OCI-LY3 (cell line): ENCODE results near the gene DPYSL4.

Source experiments
- H2AFZ ChIP-seq: fragments of 200-600, 300-600 bp; shearing (Covaris generic); 2 replicates; pipeline ENCODE4 v1.6.0; 2014; ENCODE audit warnings: antibody characterized with exemption, low read depth, low read length
- H3K27ac ChIP-seq: fragments of 200-600, 300-600 bp; sonication (generic); 2 replicates; pipeline ENCODE4 v1.5.1; 2014; ENCODE audit warnings: mild to moderate bottlenecking, low read length, moderate library complexity, mixed read lengths
- H3K27me3 ChIP-seq: fragments of 200-600, 300-600 bp; sonication (generic); 2 replicates; pipeline ENCODE4 v1.6.1; 2014; ENCODE audit warnings: low read depth, low read length, mixed read lengths
- H3K36me3 ChIP-seq: fragments of 200-600, 300-600 bp; sonication (generic); replicated peaks from 2 replicates; pipeline ENCODE3; 2014; ENCODE audit warnings: low read depth, low read length, mixed read lengths
- H3K4me1 ChIP-seq: fragments of 300-600, 200-600 bp; sonication (generic); 2 replicates; pipeline ENCODE4 v1.6.1; 2014; ENCODE audit warnings: low read length, mixed read lengths
- H3K4me2 ChIP-seq: fragments of 200-600, 300-600 bp; sonication (generic); 2 replicates; pipeline ENCODE4 v1.6.1; 2014; ENCODE audit warnings: low read length, mixed read lengths
- H3K4me3 ChIP-seq: fragments of 300-600, 200-600 bp; sonication (generic); 2 replicates; pipeline ENCODE4 v1.5.1; 2014; ENCODE audit warnings: antibody characterized with exemption, mild to moderate bottlenecking, low read length, moderate library complexity
- H3K79me2 ChIP-seq: fragments of 300-600, 200-600 bp; shearing (Covaris generic); 2 replicates; pipeline ENCODE4 v1.6.1; 2014; ENCODE audit warnings: mild to moderate bottlenecking, low read length, mixed read lengths
- H3K9ac ChIP-seq: fragments of 300-600, 200-600 bp; shearing (Covaris generic); 2 replicates; pipeline ENCODE4 v1.6.0; 2014; ENCODE audit warnings: mild to moderate bottlenecking, low read length, moderate library complexity
- H3K9me3 ChIP-seq: fragments of 200-600, 300-600 bp; shearing (Covaris generic); 2 replicates; pipeline ENCODE4 v1.6.1; 2014; ENCODE audit warnings: low read length, mixed read lengths; ENCODE audit not compliant: insufficient read depth
- H4K20me1 ChIP-seq: fragments of 200-600, 300-600 bp; sonication (generic); 2 replicates; pipeline ENCODE4 v1.6.1; 2016; ENCODE audit warnings: low read length, mixed read lengths; ENCODE audit not compliant: insufficient read depth
- EZH2phosphoT487 ChIP-seq: fragments of 200-600 bp; shearing (Covaris generic); IDR thresholded peaks from 2 replicates; pipeline ENCODE4 v1.6.1; 2018; ENCODE audit warnings: antibody characterized with exemption, mixed run types, low read depth
- TF ChIP-seq, protein P1 (sequence below): fragments of 200-600, 300-600 bp; sonication (generic); IDR thresholded peaks from 2 replicates; pipeline ENCODE4 v1.5.1; 2014; ENCODE audit warnings: antibody characterized with exemption, low read length, low read depth

DPYSL4 gene

GRCh38 chr10:132243626-132244025 is 56.9 kb downstream of the DPYSL4 start:
- H3K4me1 ChIP-seq: no peaks in the 10 kb centered on the region
- H3K9me3 ChIP-seq: no peaks in the 10 kb centered on the region
- no peak overlapping the region for H3K4me3 ChIP-seq
- no peak overlapping the region for H3K27ac ChIP-seq
- no peak overlapping the region for H2AFZ ChIP-seq
- no peaks in the 10 kb centered on the region for H3K79me2 ChIP-seq
- no peaks in the 10 kb centered on the region for H3K27me3 ChIP-seq
- H3K9ac ChIP-seq: no peak overlapping the region
- H4K20me1 ChIP-seq: no peaks in the 10 kb centered on the region
- TF ChIP-seq EZH2phosphoT487: no peak
- TF ChIP-seq, protein P1, sequence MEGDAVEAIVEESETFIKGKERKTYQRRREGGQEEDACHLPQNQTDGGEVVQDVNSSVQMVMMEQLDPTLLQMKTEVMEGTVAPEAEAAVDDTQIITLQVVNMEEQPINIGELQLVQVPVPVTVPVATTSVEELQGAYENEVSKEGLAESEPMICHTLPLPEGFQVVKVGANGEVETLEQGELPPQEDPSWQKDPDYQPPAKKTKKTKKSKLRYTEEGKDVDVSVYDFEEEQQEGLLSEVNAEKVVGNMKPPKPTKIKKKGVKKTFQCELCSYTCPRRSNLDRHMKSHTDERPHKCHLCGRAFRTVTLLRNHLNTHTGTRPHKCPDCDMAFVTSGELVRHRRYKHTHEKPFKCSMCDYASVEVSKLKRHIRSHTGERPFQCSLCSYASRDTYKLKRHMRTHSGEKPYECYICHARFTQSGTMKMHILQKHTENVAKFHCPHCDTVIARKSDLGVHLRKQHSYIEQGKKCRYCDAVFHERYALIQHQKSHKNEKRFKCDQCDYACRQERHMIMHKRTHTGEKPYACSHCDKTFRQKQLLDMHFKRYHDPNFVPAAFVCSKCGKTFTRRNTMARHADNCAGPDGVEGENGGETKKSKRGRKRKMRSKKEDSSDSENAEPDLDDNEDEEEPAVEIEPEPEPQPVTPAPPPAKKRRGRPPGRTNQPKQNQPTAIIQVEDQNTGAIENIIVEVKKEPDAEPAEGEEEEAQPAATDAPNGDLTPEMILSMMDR: no peak
- no peaks in the 10 kb centered on the region for H3K36me3 ChIP-seq
- H3K4me2 ChIP-seq: no peak overlapping the region

DNA sequence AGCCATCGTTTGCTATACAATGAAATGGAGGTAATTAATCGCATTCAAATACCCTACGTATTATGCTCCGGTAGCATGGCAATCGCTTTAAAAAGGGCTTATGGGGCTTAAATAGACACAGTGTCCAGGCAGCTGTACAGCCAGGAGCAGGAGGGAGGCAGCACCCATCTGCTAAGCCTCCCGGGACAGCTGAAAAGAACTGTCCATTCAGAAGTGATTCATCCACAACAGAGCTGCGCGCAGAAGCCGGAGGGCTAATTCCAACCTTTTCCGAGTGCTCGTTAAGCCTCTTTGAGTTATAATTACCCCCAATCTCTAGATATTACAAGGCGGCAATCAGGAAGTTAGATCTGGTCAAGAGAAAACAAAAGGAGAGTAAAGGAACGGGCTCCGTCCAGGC is 58.3 kb downstream of the DPYSL4 start:
- no peak for TF ChIP-seq EZH2phosphoT487
- TF ChIP-seq, protein P1: no peak
- H3K9me3 ChIP-seq: no peaks in the 10 kb centered on the region
- H3K4me1 ChIP-seq: no peaks in the 10 kb centered on the region
- H3K27me3 ChIP-seq: no peaks in the 10 kb centered on the region
- H3K27ac ChIP-seq: no peak overlapping the region
- no peak overlapping the region for H3K4me3 ChIP-seq
- no peaks in the 10 kb centered on the region for H4K20me1 ChIP-seq
- no peaks in the 10 kb centered on the region for H3K36me3 ChIP-seq
- no peaks in the 10 kb centered on the region for H3K79me2 ChIP-seq
- no peak overlapping the region for H3K9ac ChIP-seq
- no peak overlapping the region for H2AFZ ChIP-seq
- no peak overlapping the region for H3K4me2 ChIP-seq

- Histone ChIP-seq H3K9ac (no peak overlapping the region), H4K20me1 (no peaks in the 10 kb centered on the region), H3K4me1 (no peaks in the 10 kb centered on the region), H3K4me2 (no peak overlapping the region), H3K4me3 (no peak overlapping the region), H3K27ac (no peak overlapping the region), H3K79me2 (no peaks in the 10 kb centered on the region), H2AFZ (no peak overlapping the region), H3K9me3 (no peaks in the 10 kb centered on the region), H3K27me3 (no peaks in the 10 kb centered on the region), H3K36me3 (no peaks in the 10 kb centered on the region)
- TF ChIP-seq EZH2phosphoT487: no peak
- TF ChIP-seq, protein P1: no peak
These were observed 59.5 kb downstream of the DPYSL4 start for GRCh38 chr10:132246296-132246695.

DNA sequence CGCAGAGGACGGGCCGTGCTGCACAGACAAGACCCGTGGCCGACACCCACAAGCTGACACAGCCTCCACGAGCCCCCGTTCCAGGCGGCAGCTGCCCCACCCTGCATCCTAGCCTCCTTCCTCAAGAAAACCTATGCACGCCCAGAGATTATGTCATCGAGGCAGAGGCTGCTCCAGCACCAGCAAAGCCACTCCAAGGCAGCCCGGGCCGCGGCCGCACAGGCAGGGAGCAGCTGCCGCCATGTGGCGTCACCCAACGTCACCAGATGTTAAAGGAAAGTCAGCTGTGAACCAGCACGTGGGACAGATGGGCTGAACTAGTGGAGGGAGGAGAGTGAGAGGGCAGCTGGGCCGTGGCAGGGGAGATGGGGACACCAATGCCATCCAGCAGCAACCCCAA is 61.2 kb downstream of the DPYSL4 start:
- Histone ChIP-seq H3K4me1 (no peaks in the 10 kb centered on the region), H3K27me3 (no peaks in the 10 kb centered on the region), H3K4me3 (no peak overlapping the region), H2AFZ (no peak overlapping the region), H4K20me1 (no peaks in the 10 kb centered on the region), H3K9ac (no peak overlapping the region), H3K9me3 (no peaks in the 10 kb centered on the region), H3K27ac (no peak overlapping the region), H3K36me3 (no peaks in the 10 kb centered on the region), H3K4me2 (no peak overlapping the region), H3K79me2 (no peaks in the 10 kb centered on the region)
- TF ChIP-seq EZH2phosphoT487: no peak
- TF ChIP-seq, protein P1: no peak
